HG03460 (cell line): Measurements from ENCODE around the gene COX10.
"Not testable (repeated sequence)": the region's sequence is repeated elsewhere in the genome, so short reads cannot be mapped to it uniquely, and the experiment has no call there.

ENCODE experiments used
- ATAC-seq: cut with Tn5 transposase; IDR thresholded peaks from one replicate; pipeline ENCODE4 v1.9.1; 2021; ENCODE audit not compliant: unreplicated experiment

Gene COX10

DNA sequence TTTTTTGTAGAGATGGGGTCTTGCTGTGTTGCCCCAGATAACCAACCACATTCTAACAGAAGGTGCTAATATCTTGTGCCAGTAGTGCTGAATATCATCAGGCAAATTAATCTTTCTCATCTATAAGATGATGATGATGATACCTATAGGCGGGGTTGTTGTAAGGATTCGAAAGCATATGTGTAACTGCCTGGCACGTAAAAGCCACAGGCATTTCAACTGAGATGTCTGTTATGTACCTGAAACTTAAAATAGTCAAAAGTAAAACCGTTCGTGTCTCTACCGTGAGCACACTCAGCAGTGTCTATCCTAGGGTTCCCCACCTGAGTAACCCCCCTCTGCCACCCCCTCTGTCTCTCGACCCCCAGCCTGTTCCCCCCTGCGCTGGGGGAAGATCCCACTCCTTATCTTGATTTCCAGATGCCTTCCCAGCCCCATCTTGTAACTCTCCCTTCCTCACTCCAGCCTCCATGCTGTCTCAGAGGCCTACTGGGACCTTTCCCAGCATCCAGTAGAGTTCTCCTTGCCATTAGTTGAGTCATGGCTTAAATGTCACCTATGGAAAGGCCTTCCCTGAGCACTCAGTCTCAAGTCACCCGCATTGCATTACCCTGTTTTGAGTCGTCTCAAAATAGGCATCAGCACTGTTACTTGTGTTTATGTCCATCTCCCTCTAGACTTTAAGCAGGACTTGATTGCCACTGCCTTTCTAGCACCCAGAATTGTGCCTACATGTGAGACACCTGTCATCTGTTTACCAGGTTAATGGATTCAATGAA, 133.3 kb downstream of the COX10 start:
- no peak for ATAC-seq

DNA sequence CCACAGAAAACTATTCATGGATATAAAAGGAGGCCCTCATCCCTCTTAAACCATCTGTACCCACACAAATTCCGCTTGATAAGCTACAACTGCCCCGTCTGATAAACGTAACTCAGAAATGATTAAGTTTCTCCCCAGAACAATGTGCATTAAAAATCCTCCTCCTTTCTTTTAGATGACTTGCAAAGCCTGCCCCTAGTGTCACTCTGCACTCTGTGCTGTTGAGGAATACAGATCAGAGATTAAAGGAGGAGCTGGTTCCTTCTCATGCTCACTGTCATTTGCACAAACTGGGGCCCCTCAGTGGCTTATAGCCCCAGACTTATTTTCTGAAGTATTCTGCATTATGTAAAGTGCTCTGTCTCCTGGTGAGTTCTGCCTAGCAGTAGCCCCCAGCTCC, 134.1 kb downstream of the COX10 start:
- ATAC-seq = no peak

DNA sequence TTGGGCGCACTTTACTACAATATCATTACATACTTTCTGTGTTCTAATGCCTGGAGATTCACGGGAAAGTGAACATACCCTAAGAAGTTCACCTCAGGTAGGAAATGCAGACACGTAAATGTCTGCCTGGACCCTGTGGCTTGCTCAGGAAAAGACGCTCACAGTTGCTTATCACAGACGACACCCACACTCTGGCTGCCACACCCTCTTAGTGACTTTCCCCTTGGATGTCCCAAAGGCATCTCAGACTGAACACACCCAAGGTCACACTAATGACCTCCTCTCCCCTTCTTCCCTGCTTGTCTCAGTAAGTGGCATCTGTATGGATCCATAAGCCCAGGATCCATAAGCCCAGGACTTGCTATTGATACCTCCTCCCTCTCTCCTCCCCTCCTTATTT, 134.8 kb downstream of the COX10 start:
- ATAC-seq = no peak

DNA sequence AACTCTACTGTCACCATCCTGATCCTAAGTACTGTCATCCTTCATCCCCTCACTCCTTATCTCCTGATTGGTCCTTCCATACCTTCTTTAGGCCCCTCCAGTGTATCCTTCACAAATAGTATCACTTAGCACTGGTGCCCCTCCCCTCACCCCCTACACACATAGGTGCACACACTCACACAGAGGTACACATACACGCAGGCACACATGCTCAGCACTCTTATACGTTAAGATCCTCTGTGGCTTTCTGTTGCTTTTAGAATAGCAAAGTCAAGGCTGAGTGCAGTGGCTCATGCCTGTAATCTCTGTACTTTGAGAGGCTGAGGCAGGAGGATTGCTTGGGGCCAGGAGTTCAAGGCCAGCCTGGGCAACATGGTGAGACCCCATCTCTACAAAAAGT, 135.2 kb downstream of the COX10 start:
- ATAC-seq = no peak

DNA sequence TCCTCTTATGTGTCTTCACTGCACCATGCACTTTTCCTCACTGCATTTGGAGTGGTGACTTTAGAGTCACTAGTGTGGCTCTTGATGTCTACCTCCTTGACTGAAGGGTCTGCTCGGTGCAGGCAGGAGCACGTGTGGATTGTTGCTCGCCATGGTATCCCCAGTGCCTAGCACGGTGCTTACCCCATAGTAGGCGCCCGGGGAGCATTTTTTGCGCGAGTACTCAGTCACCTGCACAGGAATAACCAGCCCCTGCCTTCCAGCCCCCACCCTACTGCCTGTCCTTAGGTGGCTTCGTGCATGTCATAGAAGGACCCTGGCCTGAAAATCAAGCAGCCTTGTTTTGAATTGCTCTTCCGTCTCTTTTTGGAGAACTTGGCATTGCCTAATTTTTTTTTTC, 136.1 kb downstream of the COX10 start:
- no peak for ATAC-seq

DNA sequence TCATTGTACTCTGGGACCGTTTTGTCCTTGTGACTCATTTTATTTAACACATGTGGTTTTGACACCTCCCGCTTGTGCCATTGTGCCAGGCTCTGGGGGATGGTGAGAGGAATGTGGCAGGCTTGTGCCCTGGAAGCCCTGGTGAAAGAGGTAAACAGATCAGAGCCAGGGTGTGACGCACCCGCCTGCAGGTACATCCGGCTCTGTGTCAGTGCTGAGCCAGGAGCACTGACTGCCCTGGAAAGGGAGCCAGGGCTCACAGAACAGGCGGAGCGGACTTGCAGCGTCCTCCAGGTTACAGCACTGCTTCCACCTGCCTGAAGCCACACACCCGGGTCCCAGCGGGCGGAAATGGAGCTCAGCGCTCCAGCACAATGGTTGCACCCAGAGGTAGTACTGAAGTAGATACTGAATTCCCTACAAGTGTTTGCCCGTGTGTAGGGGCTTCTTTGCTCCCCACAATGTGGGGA, 136.7 kb downstream of the COX10 start:
- ATAC-seq = no peak

DNA sequence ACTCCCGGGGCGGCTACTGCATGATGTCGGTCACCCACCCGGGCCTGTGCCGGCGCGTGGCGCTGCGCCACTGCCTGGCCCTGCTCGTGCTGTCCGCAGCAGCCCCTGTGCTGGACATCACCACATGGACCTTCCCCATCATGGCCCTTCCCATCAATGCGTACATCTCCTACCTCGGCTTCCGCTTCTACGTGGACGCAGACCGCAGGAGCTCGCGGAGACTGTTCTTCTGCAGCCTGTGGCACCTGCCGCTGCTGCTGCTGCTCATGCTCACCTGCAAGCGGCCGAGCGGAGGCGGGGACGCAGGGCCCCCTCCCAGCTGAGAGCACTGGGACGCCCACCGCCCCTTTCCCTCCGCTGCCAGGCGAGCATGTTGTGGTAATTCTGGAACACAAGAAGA, 137.6 kb downstream of the COX10 start:
- no peak for ATAC-seq

DNA sequence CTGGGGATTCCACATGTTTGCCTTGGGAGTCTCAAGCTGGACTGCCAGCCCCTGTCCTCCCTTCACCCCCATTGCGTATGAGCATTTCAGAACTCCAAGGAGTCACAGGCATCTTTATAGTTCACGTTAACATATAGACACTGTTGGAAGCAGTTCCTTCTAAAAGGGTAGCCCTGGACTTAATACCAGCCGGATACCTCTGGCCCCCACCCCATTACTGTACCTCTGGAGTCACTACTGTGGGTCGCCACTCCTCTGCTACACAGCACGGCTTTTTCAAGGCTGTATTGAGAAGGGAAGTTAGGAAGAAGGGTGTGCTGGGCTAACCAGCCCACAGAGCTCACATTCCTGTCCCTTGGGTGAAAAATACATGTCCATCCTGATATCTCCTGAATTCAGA, 138.5 kb downstream of the COX10 start:
- ATAC-seq = no peak

DNA sequence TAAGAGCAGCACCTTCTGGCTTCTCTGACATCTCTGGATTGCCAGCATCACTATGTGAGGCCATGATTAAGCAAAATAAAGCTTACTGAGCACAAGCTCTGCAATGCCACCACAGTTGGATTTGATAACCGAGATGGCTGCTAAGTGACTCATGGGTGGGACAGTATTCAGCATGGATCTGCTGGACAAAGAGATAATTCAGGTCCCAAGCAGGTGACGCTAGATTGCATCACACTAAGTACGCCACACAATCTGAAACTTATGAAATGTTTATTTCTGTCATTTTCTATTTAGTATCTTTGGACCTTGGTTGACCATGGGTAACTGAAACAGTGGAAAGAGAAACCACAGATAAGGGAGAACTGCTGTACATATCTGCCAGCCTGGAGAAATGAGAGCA, 139.9 kb downstream of the COX10 start:
- no peak for ATAC-seq

DNA sequence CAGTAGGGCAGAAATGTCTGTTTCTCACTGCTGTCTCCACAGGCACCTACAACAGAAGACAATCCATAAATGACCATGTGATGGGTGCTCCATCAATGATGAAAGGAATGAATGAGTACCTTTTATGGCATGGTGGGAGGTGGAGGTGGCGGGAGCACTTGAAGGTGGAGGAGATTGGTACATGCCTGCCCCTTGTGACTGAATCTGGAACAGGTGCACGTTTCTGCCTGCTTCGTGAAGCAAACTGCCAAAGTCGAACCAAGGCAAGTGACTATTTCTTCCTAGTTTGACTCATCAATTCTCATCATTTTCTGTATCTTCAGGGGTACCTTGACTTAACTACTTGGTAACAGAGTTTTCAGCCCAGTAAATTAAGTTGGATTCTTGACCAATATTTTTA, 141.9 kb downstream of the COX10 start:
- ATAC-seq = no peak

DNA sequence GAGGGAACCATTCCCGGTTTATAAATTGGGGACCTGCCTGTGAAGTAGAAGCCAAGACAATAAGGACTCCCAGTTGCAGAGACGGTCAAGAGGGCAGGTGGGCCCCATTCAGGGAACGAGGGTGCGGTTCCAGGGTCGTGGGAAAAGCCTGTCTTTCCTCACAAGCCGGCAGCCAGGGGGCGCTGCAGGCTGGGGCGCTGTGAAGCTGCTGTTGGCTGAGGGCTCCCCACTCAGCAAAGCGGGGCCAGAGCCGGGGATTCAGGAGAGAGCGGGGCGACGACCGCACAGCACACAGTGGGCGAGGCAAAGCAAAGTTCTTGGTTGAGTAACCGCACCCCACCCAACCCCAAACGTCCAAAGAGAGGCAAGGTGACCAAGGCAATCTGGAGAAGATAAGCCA, 142.5 kb downstream of the COX10 start:
- no peak for ATAC-seq

DNA sequence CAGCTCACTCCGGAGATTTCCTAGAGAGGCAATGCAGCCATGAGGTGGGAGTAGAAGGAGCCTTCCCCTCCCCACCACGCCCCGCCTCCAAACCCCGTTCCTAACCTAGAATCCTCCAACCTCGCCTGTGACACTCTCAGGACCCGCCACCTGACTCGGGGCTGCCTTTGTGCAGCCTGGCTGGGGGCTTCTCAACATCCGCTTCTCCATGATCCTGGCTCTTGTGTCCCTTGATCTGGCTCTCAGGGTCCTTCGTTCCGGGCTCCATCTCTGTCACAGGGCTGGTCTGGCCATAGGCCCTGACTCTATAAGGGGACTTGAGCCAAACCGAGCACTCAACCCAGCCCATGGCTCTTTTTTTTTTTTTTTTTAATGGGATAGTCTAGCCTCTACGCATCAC, 143.1 kb downstream of the COX10 start:
- ATAC-seq = no peak

DNA sequence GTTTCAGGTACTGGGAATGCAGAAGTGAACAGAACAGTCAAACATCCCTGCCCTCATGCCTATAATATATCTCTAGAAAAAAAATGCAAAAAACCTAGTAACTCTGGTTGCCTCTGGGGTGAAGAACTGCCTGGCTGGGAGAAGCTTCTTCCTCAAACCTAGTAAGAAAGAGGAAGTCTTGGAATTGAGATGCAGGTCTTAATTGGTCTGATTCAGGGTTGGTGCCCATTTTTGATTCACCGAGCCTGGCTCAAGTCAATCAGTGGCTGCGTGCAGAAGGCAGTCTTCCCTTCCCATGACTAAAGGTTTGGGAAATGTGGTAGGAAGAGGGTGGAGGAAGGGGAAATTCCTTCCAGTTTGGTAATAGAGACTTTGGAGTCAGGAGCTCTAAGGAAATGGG, 145.0 kb downstream of the COX10 start:
- ATAC-seq = no peak

DNA sequence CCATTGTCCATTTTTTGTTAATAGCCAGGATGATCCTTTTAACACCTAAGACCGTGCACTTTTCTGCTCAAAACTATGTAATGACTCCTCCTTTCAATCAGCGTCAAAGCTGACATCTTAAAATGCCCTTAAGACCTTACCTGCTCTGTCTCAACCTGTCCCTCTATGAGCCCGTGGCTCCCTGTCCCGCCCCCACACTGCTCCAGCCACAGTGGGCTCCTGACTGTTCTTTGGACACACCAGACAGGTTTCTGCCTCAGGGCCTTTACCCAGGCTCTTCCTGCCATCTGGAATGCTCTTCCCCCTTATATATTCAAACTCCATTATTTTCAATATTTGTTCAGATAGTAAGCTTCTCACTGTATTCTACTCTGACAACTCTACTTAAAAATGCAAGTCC, 153.3 kb downstream of the COX10 start:
- no peak for ATAC-seq

DNA sequence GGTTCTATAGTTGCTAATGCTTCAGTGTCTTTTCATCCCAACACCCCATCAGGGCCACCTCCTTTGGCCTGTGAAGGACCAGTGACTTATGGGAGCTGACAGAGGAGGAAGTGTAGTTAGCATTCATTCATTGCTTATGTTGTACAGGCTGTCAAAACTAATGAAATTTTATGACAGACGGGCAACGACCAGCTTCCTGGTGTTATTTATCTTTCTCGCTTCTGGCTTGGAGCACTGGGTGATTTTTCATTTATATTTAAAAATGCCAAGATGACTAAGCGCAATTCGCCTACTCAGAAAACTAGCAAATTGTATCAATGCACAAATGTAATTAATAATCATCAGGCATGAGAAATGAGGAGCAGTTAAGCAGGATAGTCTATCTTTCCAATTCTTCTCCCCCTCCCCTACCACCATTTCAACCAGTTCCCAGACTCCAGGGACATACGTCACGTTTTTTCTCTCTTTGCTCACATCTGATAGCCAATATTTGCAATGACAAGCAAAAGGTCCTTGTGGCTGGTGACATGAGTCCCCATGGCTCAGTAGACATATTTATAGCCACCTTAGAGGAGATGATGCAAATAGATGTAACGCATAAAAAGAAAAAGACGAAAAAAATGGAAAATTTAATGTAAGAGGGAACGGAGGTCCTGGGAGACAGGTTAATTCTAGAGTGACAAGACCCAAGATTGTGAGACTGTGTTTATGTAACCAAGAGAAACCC, 156.1 kb downstream of the COX10 start:
- no peak for ATAC-seq

DNA sequence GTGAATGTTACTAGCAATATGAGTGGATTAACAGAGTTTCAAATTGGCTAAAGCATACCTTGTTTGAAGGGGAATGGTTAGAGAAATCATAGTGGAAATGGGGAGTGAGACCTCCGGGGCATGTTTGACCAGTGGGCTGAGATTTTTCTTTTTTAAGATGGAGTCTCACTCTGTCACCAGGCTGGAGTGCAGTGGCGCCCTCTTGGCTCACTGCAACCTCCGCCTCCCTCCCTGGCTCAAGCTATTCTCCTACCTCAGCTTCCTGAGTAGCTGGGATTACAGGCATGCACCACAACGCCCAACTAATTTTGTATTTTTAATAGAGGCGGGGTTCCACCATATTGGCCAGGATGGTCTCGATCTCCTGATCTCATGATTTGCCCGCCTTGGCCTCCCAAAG, 157.7 kb downstream of the COX10 start:
- no peak for ATAC-seq

DNA sequence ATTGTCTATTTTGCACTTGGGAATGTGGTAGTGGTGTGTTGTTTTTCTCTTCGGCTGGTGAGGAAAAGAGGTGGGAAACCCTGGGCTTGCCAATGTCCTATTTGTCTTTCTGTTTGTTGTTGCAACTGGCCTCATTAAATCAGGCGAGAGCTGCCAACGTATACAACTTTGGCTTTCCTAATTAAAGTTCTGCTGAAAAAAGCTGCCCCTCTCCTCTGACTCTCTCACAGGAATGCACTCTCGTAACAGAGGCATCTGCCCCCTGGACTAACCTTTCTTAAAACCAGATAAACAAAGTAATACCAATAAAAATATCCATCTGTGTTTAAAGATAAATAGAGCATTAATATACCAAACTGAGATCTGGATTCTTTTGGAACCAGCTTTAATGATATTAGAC, 159.6 kb downstream of the COX10 start:
- ATAC-seq = no peak

DNA sequence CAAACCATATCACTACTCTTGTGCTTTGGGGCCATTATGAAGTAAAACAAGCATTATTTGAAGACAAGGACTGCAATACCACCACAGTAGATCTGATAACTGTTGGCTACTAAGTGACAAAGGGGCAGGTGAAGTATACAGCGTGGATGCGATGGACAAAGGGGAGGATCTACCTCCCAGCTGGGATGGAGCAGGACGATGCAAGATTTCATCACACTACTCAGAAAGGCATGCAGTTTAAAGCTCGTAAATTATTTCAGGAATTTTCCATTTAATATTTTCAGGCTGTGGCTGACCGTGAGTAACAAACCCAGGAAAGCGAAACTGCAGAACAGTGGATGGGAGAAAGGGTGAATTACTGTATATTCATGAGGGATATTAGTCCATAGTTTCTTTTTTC, 161.9 kb downstream of the COX10 start:
- not testable (repeated sequence) for ATAC-seq

DNA sequence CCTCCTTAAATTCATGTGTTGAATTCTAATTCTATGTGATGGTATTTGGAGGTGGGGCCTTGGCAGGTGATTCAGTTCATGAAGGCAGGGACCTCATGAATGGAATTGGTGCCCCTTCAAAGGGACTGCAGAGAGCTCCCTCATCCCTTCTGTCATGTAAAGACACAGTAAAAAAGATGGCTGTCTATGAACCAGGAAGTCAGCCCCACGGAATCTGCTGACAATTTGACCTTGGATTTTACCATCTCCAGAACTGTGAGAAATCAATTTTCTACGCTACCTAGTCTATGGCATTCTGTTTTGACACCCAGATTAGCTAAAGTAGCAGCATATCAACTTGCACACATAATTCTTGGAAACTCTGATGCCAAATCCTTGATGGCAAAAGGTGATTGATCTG, 165.7 kb downstream of the COX10 start:
- not testable (repeated sequence) for ATAC-seq

DNA sequence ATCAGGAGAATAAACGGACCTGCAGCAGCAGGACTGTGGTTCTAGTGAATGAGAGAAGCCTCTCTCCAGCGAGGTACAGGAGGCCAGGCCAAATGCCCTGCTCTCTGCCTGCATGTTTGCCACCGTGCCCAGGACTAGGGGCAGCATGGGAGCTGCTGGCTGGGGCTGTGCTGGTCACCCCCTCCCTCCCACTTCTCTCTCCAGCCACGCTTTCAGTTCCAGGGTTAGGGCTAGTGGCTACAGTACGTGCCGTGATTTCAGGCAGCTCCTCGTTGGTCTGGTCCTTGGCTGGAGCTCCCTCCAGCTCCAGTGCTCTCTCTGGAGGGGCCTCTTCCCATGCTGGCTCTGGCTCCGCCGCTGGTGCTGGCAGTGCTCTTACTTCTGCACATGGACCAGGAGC, 166.7 kb downstream of the COX10 start:
- not testable (repeated sequence) for ATAC-seq

DNA sequence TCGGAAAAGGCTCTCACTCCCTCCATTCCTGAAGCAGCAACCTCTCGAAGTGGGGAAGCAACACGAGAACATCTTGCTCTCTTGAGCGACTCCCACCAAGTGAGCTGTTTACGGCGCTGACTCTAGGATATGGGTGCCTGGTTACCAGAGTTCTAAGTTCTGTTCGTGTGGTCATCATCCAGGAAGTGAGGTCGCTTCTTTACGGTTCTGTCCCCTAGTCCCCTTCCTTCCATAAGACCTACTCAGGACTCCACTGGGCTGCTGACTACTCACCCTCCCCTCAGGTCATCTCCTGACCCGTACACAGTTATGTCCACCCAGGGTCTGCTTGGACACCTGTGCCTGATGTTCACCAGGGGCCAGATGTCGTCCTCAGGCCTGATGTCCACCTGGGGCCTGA, 167.5 kb downstream of the COX10 start, which contains the start of gene CDRT15:
Gene CDRT15 (minus strand): TSS at position 101 of the 400 bp plus-strand sequence. CDS start 29 bp downstream, at position 72.
- ATAC-seq = not testable (repeated sequence)

DNA sequence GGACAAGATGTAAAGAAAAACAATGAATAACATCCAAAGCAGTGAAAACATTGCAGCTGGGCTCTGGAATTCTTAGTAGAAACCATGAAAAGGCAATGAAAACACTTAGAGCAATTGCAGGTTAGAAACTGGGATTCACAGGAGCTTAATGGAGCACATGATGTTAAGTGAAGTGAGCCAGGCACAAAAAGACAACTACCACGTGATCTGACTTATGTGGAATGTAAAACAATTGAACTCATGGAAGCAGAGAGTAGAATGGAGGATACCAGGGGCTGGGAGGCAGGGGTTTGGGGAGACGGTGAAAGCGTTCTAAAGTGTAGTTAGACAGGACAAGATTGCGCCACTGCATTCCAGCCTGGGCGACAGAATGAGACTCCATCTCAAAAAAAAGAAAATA, 170.0 kb downstream of the COX10 start:
- not testable (repeated sequence) for ATAC-seq
